ENCODE data around the gene MTARC1. TPM values are rescaled to one million over a fixed set of nuclear protein-coding genes. Genes with fewer than 3 reads are reported as not detected.

MTARC1 gene
- total RNA-seq, 1 experiment from 2014 or later, result 72.5 TPM

- TF ChIP-seq CTCF (conservative IDR thresholded peaks at IDR 0.05) (no peak), EZH2 (IDR thresholded peaks at IDR 0.05; ENCODE audit: low read depth) (no peak)
- intact Hi-C loops (cut with micrococcal nuclease; ENCODE audit: unreplicated experiment), result loop anchor here (2.0 kb wide), 3 partner anchors 391 to 1643 kb away; no protein-coding TSS in a partner anchor
- no peaks in the 10 kb centered on the region for H4K20me1 ChIP-seq (ENCODE audit: insufficient read depth)
- H3K36me3 ChIP-seq (ENCODE audit: low read depth), result no peaks in the 10 kb centered on the region
- no peaks in the 10 kb centered on the region for H3K9me3 ChIP-seq (ENCODE audit: insufficient read depth, low read depth)
- no peaks in the 10 kb centered on the region for H3K79me2 ChIP-seq (ENCODE audit: low read depth)
- 0 out of 2 replicates have a peak, but pooled peaks cover 3% of the 10 kb centered on the region for H3F3A ChIP-seq (ENCODE audit: insufficient read depth, low read depth)
- BruUV-seq (replicated peaks), result no TSS peak
- H3K9me2 ChIP-seq (ENCODE audit: insufficient read depth), result no peaks in the 10 kb centered on the region
- no peak for DNase-seq
- no peak overlapping the region for H3K27ac ChIP-seq
- ChIA-PET POLR2A (ENCODE audit: unreplicated experiment) (no interaction called here), CTCF (no interaction called here)
- no peak overlapping the region for H3K4me3 ChIP-seq
- no peak overlapping the region for H2AFZ ChIP-seq
- no peaks in the 10 kb centered on the region for H3K27me3 ChIP-seq (ENCODE audit: insufficient read depth, low read depth)
- H3K4me1 ChIP-seq (replicated peaks; ENCODE audit: insufficient read depth), result no peaks in the 10 kb centered on the region
- no peak overlapping the region for H3K4me2 ChIP-seq
These were observed 25.0 kb downstream of the MTARC1 start for GRCh38 chr1:220811695-220812094.

GRCh38 chr1:220812308-220812707 is 25.6 kb downstream of the MTARC1 start:
- POLR2A ChIA-PET (ENCODE audit: unreplicated experiment), result no interaction called here
- DNase-seq, result no peak
- H3F3A ChIP-seq (ENCODE audit: insufficient read depth, low read depth), result 0 out of 2 replicates have a peak, but pooled peaks cover 3% of the 10 kb centered on the region
- H3K79me2 ChIP-seq (ENCODE audit: low read depth), result no peaks in the 10 kb centered on the region
- no peak overlapping the region for H3K4me2 ChIP-seq
- no TSS peak for BruUV-seq (replicated peaks)
- no peaks in the 10 kb centered on the region for H4K20me1 ChIP-seq (ENCODE audit: insufficient read depth)
- CTCF ChIA-PET, result no interaction called here
- H3K27ac ChIP-seq, result no peak overlapping the region
- H3K36me3 ChIP-seq (ENCODE audit: low read depth), result no peaks in the 10 kb centered on the region
- no peaks in the 10 kb centered on the region for H3K4me1 ChIP-seq (replicated peaks; ENCODE audit: insufficient read depth)
- intact Hi-C loops (cut with micrococcal nuclease; ENCODE audit: unreplicated experiment), result no loop called here
- no peaks in the 10 kb centered on the region for H3K27me3 ChIP-seq (ENCODE audit: insufficient read depth, low read depth)
- H2AFZ ChIP-seq, result no peak overlapping the region
- TF ChIP-seq EZH2 (IDR thresholded peaks at IDR 0.05; ENCODE audit: low read depth), result no peak
- no peak for TF ChIP-seq CTCF (conservative IDR thresholded peaks at IDR 0.05)
- H3K4me3 ChIP-seq, result no peak overlapping the region
- no peaks in the 10 kb centered on the region for H3K9me3 ChIP-seq (ENCODE audit: insufficient read depth, low read depth)
- H3K9me2 ChIP-seq (ENCODE audit: insufficient read depth), result no peaks in the 10 kb centered on the region

- H4K20me1 ChIP-seq (ENCODE audit: insufficient read depth), result no peaks in the 10 kb centered on the region
- no peak overlapping the region for H3K4me2 ChIP-seq
- no peaks in the 10 kb centered on the region for H3K9me2 ChIP-seq (ENCODE audit: insufficient read depth)
- no peak overlapping the region for H3K4me3 ChIP-seq
- H3K27me3 ChIP-seq (ENCODE audit: insufficient read depth, low read depth), result no peaks in the 10 kb centered on the region
- H3K27ac ChIP-seq, result no peak overlapping the region
- H3F3A ChIP-seq (ENCODE audit: insufficient read depth, low read depth), result 0 out of 2 replicates have a peak, but pooled peaks cover 3% of the 10 kb centered on the region
- BruUV-seq (replicated peaks), result no TSS peak
- no peak for DNase-seq
- no peaks in the 10 kb centered on the region for H3K36me3 ChIP-seq (ENCODE audit: low read depth)
- intact Hi-C loops (cut with micrococcal nuclease; ENCODE audit: unreplicated experiment), result no loop called here
- H3K4me1 ChIP-seq (replicated peaks; ENCODE audit: insufficient read depth), result no peaks in the 10 kb centered on the region
- no peaks in the 10 kb centered on the region for H3K79me2 ChIP-seq (ENCODE audit: low read depth)
- no peaks in the 10 kb centered on the region for H3K9me3 ChIP-seq (ENCODE audit: insufficient read depth, low read depth)
- POLR2A ChIA-PET (ENCODE audit: unreplicated experiment), result no interaction called here
- TF ChIP-seq EZH2 (IDR thresholded peaks at IDR 0.05; ENCODE audit: low read depth) (no peak), CTCF (conservative IDR thresholded peaks at IDR 0.05) (no peak)
- no peak overlapping the region for H2AFZ ChIP-seq
- CTCF ChIA-PET, result no interaction called here
These were observed 26.3 kb downstream of the MTARC1 start for GRCh38 chr1:220813013-220813412.
